CD4-positive, alpha-beta T cell treated with Interleukin-15 for 4 hours (primary cell): Measurements from ENCODE around the gene OSR1.
"Not testable (repeated sequence)": the region's sequence is repeated elsewhere in the genome, so short reads cannot be mapped to it uniquely, and the experiment has no call there.

Experiments used
- DNase-seq: peaks from one replicate; pipeline ENCODE4 v3.0.0-alpha.2; 2020; ENCODE audit warnings: low spot score

OSR1 gene

GRCh38 chr2:19358242-19359020, at the start of gene OSR1:
Gene OSR1 (minus strand): TSS chr2:19358623. CDS start chr2:19353805, 4,818 bp downstream.
- peak; percentile 7 for DNase-seq

DNA sequence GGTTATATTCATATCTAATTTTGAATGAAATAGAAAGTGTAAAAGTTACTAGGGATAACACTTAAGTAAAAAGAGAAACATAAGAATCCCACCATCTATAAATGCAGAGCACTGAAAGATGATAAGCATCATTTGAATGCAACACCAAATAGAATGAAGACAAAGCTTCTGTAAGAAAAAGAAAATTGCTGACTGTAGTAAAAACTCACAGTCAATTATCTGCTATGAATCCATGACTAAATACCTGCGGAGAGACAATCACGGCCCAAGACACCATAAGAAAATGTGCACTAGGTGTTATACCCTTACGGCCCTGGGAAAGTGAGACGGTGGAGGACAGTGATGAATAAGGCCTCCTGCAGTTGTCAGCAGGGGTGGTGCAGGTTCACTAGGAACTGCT, 45.4 kb upstream of the OSR1 start:
- DNase-seq = no peak

GRCh38 chr2:19392191-19392590, 33.8 kb upstream of the OSR1 start:
- no peak for DNase-seq

GRCh38 chr2:19389469-19389868, 31.0 kb upstream of the OSR1 start:
- not testable (repeated sequence) for DNase-seq

DNA sequence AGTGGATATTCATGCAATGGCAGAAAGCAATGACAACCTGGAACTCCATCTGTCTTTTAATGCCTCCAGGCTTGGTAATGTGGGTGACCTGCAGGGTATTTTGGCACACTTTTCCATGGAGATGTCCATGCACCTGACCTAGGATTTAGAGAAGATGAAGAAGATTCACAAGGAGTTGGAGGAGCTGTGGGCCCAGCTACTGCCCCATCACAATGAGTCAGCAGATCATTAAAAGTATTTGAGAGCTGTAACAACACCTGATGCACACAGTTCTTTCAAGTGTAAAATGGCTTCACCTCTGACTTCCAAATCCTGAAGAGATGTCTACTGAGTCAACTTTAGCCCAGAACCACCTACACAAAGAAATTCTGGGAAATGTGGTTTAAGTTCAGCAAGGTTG, 22.1 kb upstream of the OSR1 start:
- DNase-seq = no peak

DNA sequence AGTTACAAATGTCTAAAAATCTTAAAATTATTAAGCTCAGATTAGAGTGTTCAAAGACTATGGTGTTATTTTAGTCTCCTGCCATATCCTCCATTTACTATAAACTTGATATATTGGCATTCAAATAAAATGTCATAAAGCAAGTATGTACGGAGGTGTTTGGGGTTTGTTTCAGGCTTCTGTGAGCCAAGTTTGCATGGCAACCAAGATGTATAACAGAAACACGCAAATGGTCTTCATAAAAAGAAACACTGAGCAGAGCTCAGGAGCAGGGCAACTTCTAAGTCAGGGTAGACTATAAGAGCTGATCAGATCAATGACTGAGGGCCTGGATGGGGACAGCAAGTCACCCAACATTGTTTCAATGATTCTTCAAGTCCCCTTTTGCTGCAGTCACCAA, 20.5 kb upstream of the OSR1 start:
- no peak for DNase-seq

DNA sequence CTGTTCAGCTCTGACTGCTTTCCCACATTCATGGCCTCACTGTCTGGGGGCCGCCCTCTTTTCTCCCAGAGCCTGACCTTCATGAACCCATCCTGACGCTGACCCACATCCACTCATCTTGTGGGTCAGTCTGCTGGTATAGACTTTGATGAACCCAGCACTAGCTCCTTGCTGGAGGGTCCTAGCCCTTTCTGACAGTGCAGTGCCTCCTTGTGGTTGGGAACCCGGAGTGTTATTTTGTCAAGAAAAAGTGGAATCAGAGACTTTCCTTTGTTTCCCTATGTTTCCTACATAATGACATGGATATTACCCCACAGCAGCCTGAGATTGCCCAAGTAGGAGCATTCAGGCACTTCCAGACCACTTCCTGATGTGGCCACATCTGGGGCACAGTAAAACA, 19.3 kb upstream of the OSR1 start:
- DNase-seq = no peak

- DNase-seq = no peak
Observed at GRCh38 chr2:19373352-19373751, 14.9 kb upstream of the OSR1 start.

GRCh38 chr2:19371996-19372582, 13.7 kb upstream of the OSR1 start:
- DNase-seq = no peak

- no peak for DNase-seq
Observed at GRCh38 chr2:19369341-19369955, 11.0 kb upstream of the OSR1 start.

- no peak for DNase-seq
Observed at GRCh38 chr2:19368760-19369159, 10.3 kb upstream of the OSR1 start.

DNA sequence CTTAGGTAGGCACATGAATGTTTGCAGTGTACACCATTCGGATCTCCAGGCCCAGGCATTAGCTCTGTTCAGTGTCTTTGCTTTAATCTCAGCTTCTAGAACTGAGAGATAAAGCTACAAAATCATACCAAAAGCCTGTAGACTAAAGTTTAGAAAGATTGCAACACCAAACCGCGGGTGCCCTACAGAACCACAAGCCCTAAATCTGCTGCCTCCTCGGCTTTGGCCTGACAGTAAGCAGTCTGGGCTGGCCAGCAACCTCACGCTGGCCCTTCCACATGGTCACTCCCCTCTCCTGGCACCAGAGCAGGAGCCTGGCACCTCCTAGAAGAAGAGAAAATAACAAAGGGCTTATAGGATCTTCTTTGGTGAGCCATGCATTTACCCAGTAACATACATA, 8.9 kb upstream of the OSR1 start:
- DNase-seq = no peak

DNA sequence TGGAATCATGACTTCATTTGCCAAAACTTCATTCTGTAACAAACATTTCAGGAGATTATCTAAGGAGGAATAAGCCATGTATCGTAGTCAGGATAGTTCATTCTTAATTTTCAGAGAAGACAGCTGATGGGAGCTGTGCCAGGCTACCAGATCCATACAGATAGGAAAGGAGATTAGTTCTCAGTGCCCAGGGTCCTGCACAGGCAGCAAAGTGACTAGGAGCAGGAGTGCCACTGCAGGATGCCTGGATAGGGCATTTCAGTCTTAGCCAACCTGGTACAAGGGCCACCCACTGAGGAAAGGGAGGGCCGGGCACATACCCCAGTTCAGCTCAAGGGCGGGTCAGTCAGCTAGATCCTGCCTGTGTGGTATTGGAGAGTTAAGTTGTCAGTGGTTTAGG, 6.7 kb upstream of the OSR1 start:
- no peak for DNase-seq

DNA sequence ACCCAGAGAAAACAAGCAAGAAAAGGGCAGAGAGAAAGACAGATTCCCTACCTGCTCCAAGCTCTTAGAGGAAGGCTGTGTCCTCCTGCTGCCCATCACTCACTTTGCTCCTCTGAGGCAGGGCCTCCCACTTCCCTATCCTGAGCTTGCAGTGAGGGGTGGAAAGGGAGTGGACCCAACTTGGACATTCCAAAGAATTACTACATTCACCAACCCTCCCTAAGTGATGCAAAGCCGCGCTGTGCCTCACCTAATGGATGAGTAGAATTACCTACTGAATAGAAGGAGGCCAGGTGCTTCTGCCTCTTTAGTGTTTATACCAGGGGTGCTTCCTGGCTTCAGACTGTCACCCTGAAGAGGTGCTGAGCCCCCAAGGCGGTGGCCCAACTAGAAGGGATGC, 5.6 kb upstream of the OSR1 start:
- DNase-seq = no peak

DNA sequence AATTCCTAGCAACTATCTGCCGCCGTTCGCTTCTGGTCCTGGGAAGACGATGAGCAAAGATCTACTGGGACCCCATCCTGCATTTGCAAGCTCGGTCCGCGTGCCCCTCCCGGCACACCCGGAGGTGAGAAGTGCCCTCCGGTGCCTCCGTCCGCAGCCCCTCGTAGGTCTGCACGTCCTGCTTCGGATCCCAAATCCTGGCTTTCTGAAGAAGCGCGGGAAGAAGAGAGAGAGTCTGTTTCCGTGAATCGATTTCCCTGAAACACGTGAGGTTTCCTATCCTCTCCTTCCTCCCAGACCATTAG, 5.0 kb upstream of the OSR1 start:
- DNase-seq = no peak

DNA sequence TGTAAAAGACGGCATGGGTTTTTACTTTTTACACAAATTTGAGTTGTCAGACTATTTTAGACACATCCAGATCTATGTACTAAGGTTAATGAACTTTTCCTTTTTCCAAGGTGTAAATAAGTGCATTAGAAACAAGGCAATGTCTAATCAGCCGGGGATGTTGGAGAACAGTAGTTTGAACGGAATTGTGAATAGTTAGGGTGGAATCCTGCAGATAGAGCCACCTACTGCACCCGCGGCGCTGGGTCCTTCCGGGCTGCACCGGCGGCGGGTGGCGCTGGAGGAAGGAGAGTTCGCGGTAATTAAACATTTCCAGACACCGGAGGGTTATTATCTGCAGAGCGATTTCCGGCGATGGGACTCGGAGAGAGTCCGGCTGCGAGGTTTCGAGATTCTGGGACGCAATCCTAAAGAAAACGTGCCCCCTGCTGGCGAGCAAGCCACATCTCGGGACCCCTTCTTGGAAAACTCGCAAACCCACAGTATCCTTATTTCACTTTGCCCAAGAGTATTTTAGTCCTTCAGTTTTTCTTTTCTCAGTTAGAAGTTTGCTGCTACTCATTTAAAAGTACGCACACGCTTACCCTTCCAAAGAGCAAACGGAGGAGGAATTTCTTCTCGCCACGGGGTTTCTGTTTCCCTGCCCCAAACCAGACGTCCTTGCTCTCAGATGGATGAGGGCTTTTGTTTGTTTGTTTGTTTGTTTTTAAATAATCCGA, 4.5 kb upstream of the OSR1 start:
- DNase-seq = peak; percentile 43

DNA sequence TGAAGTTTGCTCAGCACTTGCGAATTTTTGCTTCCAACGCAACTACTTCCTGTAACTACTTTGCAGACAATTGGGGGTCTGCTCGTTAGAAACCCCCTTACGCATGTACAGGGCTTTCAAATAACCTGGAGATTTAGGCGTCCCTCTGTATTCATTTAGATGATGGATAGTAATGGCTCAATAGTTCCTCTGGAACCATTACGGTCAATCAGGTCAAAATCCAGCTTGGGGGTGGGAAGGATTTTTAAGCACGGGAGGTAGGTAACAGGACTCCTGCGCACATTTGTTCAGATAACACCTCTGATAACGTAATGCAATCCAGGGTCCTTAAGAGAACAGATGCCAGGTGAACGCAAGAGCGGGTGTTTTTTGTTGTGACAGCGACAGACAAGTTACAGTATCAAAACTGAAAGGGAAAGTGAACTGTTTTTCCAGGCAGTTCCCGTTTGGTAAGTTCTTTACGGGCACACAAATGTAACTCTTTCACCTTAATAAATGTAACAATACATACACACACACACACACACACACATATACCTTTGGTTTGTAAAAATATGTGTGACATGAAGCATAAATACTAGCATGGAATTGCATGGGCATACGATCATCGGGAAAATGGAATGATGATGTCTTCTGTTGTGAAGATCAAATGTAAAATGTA, 3.8 kb upstream of the OSR1 start:
- peak; percentile 18 for DNase-seq

GRCh38 chr2:19361325-19361990, 3.0 kb upstream of the OSR1 start:
- peak; percentile 10 for DNase-seq

GRCh38 chr2:19360966-19361321, 2.5 kb upstream of the OSR1 start:
- DNase-seq = no peak

GRCh38 chr2:19360266-19360965, 2.0 kb upstream of the OSR1 start:
- no peak for DNase-seq

GRCh38 chr2:19359456-19359855, 1.0 kb upstream of the OSR1 start:
- no peak for DNase-seq

- no peak for DNase-seq
Observed at GRCh38 chr2:19359021-19359357, 566 bp upstream of the OSR1 start.
